ENCODE data around the gene MYO15B.

GRCh38 chr17:75635610-75636202 lies 48.1 kb downstream of the MYO15B start:
- TF ChIP-seq POLR2A (IDR thresholded peaks at IDR 0.05) (no peak), CTCF (IDR thresholded peaks at IDR 0.05) (peak in 1 of 6 experiments; percentile 10)
